KBM-7 (cell line): Measurements from ENCODE around the gene RETREG1.
"Not testable (repeated sequence)": the region's sequence is repeated elsewhere in the genome, so short reads cannot be mapped to it uniquely, and the experiment has no call there.

Experiments used
- DNase-seq: peaks from one replicate; pipeline ENCODE4 v3.0.0-alpha.2; 2015
- in situ Hi-C: fragments of 300-500 bp; cut with MboI; formaldehyde crosslinking; loops from 2 replicates; pipeline ENCODE4 v1.14.3; 2020; ENCODE audit warnings: low sequenced_read_pairs, low pct_unique_long_range_greater_than_20kb, mixed read lengths

The RETREG1 gene

DNA sequence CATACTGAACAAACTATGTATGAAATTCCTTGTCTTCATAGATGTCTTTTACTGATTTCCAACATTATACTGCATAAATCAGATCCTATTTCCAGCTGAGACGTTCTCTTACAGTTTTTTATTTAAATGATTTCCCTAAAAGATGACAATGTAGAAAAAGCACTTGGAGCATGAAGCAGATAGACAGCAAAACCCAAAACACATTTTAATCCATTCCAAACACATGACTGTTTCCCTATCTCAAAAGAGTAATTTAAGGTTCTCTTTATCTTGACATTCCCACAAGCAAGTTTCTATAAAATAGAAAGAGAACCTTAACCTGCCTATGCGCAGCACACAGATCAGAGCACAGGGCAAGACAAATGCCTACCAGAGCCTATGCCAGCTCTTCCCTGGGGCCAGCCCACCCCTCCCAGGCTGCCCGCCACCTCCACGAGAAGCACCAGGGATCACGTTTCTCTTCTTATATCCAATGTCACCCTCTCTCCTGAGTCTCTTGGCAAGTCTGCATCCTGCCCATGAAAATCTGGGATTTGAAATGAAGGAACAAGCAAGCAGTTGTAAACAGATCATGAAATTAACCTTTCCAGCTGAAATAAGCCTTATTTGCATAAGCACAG lies 52.4 kb downstream of the RETREG1 start:
- in situ Hi-C loops = no loop called here
- no peak for DNase-seq

DNA sequence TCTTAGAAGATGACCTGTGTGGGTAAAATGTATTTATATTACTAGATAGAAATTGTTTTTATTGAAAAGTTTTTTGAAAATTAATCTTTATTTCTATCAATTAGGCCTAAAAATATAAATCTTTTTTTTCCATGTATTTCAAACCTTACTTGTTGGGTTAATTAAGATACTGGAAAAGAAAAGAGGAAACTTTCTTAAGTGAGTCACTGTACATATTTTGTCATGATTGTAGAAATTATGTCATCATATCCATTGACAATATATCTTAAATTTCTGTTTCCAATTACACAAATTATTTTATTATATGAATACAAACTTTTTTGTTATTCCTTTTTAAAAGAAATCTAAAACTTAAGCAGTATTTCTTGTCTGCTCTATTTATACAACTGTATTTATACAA lies 53.1 kb downstream of the RETREG1 start:
- in situ Hi-C loops = no loop called here
- no peak for DNase-seq

DNA sequence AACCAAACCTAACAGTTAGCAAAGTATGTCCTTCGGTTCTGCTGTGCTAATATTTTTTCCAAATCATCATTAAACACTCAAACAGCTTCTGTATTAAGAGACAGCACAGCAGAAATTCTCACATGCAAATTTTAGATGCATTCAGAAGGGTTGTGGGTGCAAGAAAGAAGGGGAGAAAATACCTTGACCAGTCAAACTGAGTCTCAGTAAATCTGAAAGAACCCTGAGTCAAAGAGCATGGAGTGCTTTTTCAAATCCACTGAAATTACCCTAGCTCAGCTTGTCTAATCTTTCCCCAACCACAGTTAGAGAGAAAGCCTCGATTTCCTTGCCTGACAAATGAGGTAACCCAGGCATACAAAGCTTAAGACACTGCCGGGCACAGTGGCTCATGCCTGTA lies 55.1 kb downstream of the RETREG1 start:
- in situ Hi-C loops = no loop called here
- DNase-seq = no peak

DNA sequence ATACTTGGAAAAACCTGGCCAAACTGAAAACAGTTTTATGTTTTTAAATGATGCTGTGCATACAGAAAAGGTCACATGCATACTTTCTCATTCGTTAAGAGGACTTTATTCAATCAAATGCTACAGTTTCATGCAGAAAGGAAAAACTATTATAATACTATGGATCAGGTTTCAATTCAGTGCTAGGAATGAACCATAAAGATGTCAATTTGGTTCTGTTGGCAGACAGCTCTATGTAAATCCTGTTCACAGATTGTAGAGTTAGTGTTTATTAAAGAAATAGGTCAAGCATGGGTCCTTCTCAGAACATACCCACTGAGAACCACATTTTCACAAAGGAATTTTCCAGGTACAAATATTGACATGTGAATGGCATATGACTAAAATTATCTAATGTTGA lies 57.1 kb downstream of the RETREG1 start:
- in situ Hi-C loops = no loop called here
- no peak for DNase-seq

DNA sequence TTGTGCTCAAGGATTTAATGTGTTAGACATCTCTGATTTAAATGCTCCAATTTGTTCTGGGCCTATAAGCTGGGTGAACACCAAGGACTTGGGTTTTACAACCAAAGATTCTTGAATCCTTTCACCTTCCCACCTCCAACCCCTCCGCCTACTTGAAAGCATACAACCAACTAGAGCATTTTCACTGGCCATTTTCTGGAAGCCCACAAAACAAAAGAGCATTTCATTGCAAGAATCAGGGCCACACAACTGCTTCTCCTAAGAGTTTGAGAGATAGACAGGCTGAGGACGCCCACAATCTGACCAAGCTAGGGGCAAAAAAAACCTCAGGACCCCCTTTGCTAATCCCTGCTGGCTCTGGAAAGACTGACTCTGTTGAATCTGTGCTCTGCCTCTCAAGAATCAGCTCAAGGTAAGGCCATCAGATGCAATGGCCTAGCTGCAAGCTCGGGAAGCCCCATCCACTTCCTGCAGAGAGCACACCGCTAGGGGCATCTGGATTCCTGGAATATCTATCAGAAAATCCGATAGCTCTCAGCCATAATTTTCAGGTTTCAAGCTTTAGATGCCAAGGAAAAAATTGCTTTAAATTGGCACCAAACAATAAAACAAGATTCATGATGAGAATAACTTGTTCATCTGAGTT lies 57.7 kb downstream of the RETREG1 start:
- no peak for DNase-seq
- in situ Hi-C loops = no loop called here

DNA sequence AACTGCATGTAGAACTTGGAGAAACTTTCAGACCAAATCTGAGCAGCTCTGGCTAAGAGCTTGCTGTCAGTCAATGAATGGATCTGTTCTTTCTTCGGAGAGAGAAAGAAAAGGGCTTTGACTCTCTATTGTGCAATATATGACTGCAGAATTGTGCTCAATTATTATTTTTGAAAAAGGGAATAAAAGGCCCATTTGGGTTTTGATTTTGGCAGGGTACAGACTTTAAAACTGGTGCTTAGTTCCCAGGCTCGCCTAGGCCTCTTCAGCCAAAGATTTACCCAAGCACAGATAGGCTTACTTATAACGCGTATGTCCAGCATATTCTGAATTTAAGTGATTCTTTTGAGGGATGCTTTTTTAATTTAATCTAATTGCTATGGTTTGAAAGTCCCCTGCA lies 59.3 kb downstream of the RETREG1 start:
- in situ Hi-C loops = no loop called here

DNA sequence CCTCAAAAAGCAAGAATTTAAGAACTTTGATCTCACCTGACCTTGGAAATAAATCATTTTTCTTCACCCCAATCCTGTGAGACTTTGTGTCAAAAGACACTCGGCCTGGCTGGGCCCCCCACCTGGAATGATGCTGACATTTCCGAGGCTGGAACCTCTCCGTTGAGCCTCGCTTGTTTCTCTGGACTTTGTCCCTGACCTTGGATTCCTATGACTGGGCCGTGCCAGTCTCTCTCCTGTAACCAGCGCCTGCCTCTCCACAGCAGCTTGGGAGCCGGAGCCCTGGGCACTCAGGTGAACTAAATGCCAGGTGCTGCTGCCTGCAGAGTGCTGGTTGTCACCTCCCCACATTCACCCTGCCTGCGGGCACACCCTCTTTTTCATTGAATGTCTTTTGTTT lies 62.7 kb downstream of the RETREG1 start:
- in situ Hi-C loops = no loop called here
- DNase-seq = no peak

More for the DNA sequence above, 59.3 kb downstream of the RETREG1 start:
- DNase-seq = no peak

DNA sequence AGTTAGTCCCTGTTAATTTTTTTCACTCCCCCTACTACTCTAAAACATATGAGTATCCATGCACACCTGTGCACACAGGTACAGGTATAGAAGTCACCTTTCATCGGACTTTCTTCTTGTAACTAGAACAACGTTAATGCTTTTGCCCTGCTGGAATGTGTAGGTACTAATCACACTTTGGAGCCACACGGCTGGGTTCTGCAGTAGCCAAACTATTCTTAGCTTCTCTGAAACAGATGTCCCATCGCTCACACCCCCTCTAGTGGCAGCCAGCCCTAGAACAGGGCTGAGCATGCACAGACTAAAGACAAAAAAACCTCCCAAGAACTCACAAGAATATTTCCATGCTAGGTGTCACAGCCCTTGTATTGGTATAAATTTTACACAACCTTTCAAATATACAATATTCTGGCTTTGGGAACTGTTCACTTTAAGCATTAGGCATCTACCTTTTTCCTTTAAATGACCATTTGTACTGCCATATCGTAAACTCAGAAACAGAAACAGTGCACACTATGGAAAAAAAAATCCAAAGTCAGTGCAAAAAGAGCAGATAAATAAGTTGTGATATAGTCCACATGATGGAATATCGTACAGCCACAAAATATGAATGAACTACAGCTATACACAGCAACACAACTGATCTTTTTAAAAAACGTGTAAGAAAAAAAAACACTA lies 64.0 kb downstream of the RETREG1 start:
- in situ Hi-C loops = no loop called here
- peak; percentile 58 for DNase-seq

DNA sequence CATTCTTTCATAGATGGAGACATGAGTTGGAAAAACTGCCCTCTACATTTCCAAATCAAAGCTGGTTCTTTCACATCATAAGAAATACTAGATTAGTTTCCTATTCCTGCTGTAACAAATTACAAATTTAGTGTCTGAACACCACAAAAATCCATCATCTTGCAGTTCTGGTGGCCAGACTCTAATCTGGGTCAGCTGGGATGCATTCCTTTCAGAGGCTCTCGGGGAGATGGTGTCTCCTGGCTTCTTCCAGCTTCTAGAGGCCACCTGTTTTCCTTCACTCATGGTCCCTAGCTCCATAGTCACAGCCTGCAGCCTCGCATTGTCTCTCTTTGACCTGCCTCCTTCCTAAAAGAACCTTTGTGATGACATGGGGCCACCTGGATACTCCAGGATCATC lies 65.2 kb downstream of the RETREG1 start:
- DNase-seq = no peak
- in situ Hi-C loops = no loop called here

DNA sequence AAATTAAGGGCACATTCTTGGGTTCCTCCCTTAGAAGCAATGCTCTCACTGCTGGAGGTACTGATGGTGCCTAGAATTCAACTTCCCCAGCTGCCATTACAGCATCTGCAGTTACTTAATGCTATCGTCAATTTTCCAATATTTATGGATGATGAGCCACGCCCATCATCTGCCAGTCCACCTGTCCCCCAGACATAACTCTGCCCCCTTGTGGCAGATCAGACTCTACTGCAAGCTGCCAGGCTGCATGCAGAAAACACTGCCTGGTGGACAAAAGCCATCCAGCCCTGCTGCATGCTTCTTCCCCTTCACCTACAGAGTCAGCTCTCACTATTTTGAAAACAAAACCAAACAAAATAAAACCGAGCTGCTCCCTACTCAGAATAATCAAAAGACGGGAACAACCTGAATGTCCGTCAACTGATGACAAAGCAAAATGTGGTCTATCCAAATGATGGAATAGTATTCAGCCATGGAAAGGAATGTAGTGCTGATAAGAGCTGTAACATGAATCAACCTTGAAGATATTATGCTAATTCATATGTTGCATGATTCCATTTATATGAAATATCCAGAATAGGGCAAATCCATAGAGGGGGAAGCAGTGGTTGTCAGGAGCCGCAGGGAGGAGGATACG lies 66.4 kb downstream of the RETREG1 start:
- in situ Hi-C loops = no loop called here
- DNase-seq = peak; percentile 45

DNA sequence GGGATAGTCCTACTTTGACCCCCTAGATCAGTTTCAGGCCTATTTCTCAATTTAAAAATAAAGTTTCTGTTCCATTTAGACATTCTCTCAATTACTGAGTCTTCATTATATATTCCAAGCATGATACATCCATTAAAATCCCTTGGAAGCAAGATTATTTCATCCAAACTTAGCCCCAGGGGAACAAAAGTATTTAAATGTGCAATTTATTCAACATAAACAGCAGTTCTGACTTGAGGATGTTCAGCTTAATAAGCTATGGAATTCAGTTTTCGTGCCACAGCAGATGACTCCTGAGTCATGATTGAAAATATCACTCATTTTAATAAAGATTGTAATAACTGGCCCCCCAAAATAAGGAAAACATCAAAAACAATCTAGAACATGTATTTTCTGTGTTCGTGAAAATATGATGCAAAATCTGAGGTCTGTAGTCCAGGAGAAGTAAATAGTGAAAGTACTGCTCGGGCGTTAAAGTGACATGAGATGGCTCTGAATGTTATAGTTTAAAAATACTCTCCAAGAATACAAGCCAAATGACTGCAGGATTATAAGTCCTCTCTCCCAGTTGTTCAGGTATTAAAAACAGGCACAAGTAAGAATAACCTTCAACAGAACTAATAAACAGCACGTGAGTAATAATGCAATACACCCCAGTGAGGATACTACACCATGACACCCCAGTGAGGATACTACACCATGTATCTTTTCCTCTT lies 67.1 kb downstream of the RETREG1 start:
- in situ Hi-C loops = no loop called here
- no peak for DNase-seq

DNA sequence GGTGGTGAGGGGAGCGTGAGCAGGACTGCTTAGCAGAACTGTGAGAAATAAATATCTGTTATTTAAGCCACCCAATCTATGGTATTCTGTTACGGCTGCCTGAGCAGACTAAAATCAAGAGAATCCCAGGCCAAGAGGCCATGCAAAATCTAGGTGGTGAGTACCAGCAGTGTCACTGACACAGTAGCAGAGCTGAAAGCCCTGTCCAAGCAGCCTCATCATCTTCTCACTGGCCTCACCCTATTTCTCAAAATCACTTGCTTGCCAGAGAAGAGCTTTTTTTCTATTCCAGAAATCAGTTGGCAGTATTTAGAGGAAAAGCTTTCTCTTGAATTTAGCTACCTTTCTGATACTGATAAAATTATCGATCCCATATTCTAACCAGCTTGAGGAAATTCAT lies 68.0 kb downstream of the RETREG1 start:
- in situ Hi-C loops = no loop called here
- DNase-seq = no peak

DNA sequence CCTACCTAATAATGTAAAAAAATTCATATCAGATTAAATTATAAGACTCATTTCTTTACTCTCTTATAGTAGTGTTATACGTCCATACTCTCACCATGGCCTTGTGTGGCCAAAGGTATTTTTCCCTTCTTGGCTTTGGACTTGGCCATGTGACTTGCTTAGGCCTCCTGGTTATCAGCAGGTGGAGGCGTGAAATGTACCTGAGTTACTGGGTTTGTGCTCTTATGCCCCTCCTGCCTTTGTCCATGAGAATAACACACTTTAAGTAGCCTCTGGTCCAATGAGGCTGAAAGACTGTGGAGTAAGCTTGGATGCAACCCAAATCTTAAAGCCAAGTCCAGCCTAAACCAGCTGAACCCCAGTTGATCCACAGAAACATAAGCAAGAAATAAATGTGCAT lies 68.7 kb downstream of the RETREG1 start:
- in situ Hi-C loops = no loop called here

DNA sequence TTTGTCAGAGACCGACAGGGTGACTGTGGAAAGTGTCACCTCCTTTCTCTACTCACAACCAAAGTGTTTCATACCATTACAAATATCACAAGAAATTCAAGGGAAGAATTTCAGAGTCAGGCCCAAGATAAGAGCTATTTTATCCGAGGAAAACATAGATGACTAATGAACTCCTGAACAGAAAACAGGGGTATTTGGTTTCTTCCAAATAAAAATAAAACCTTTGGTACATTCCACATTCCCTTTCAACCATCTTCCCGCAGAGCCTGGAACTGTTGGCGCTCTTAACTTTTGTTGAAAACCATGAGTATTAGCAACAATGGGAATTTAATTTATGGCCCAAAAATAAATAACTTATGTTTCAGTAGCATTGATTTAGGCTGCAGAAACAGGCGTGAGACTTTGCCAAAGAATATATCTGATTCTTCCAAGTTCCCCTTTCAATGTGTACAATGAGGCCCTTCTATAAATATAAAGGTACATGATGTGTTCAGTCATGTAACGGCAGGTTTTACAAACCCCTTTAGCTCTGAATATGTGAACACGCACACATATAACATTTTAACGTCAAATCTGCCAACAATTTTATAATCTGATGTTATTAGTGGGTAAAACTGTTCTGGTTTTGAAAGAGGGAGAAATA lies 69.5 kb downstream of the RETREG1 start:
- no peak for DNase-seq
- in situ Hi-C loops = no loop called here

More for the DNA sequence above, 68.7 kb downstream of the RETREG1 start:
- DNase-seq = no peak

DNA sequence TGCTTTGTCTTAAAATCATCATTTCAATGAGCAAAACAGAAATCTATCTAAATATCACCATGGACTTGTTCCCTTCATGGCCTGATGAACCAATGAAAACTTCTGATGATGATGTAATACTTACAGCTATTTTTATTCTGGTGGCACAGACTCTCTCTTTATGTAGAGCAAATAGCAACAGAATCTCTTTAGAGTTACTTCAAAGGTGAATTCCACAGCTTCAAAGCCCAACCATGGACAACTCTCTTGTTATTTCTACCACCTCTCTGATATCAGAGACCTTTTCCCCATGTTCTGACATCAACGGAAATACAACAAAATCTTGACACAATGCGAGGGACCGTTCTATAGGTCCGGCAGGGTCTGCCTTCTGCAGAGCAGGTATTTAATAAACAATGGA lies 70.1 kb downstream of the RETREG1 start:
- no peak for DNase-seq
- in situ Hi-C loops = no loop called here

DNA sequence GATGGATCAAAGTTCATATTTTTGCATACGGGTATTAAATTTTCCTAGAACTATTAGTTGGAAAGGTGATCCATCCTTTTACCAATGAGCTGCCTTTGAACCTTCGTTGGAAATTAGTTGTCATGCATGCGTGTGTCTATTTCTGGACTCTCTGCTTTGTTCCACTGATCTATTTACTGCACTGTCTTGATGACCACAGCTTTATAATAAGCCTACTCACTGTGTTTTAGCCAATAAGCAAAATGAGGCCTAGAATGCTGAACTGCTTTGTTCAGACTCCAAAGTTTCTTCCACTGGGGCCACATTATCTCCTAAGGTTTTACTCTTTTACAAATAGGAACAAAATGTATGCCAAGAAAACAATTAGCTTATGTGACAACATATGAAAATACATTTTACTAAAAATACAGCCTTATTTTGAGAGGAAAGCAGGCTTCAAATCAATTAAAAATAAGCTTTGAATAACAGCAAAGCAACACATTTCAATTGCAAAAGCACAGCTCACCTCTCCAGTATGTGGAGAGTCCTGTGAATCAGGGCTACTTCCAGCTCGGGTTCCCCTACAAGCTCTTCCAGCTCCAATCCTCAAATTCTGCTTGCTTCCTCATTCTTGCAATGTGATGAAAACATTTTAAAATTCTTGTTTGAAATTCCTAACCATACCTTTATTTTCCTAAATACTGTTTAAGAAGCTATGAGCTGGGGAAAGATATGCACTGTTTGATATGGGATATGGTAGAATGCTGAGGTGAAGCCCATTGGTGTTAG lies 72.0 kb downstream of the RETREG1 start:
- in situ Hi-C loops = no loop called here
- no peak for DNase-seq

DNA sequence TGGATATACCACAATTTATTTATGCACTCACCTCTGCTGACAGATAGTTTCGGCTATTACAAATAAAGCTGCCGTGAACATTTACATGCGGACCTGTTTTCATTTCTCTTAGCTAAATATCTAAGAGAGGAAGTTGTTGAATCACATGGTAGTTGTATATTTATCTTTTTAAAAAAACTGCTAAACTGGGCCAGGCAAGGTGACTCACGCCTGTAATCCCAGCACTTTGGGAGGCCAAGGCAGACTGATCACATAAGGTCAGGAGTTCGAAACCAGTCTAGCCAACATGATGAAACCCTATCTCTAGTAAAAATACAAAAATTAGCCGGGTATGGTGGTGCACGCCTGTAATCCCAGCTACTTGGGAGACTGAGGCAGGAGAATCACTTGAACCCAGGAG lies 73.6 kb downstream of the RETREG1 start:
- in situ Hi-C loops, DNase-seq: not testable (repeated sequence)

DNA sequence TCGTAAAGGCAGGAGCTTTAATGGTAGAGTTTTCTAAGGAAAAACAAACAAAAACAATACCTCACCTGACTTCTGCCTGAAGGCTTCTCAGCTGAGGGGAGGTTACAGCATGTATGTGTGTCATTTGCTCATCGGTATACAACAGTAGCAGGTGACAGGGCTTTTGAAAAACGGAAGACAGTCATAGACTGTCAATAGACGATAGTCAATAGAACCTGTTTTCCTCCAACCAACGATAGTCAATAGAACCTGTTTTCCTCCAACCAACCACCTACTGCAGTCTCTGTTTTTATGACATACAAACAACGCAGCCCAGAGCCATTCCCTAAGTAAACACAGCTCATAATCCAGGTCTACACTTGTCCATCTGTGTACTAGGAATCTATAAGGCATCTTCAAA lies 74.6 kb downstream of the RETREG1 start:
- in situ Hi-C loops = no loop called here
- no peak for DNase-seq
